ENCODE results near the gene ARHGAP4. TPM values are rescaled to one million over a fixed set of nuclear protein-coding genes. Genes with fewer than 3 reads are reported as not detected.
A peak's percentile ranks its signal among the peaks of the same experiment; 100 is the strongest.

The ARHGAP4 gene
- total RNA-seq, 2 experiments from 2014 or later = 188 to 300 TPM

GRCh38 chrX:153934148-153934761 is 8.2 kb upstream of the ARHGAP4 start:
- ATAC-seq (peak; percentile 16), DNase-seq (no peak)
- Mint-ChIP-seq H3K9me3 (ENCODE audit: low read depth) (no peaks in the 10 kb centered on the region), H3K36me3 (peaks cover 7% of the 10 kb centered on the region), H3K4me3 (peak overlapping the region; percentile 84), H3K27me3 (no peaks in the 10 kb centered on the region), H3K27ac (peak overlapping the region; percentile 77), H3K4me1 (peaks cover 36% of the 10 kb centered on the region)
- CTCF ChIA-PET = interaction anchor here (2.2 to 9.8 kb wide), 3 partner anchors 10 to 13 kb away, joined by 5 to 71 read pairs (median 18); partner anchors contain the start of gene RENBP

DNA sequence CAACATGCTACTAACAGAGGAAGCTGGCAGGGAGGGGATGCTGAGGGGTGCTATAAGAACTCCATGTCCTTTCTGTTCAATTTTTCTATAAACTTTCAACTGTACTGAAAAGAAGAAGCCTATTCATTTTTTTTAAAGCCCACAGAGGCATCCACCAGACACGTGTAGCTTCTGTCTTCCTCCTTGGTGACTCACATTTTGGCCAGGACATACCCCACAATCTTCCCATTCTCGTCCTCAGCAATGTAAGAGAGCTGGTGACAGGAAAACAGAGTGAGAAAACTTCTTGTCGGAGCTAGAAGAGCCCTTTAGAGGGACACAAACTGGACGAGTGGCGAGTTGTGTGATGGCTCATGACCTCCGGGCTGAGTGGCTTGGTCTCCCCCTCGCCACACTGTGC is 7.7 kb upstream of the ARHGAP4 start:
- CTCF ChIA-PET = interaction anchor here (0.9 to 9.8 kb wide), 4 partner anchors 10 to 19 kb away, joined by 3 to 71 read pairs (median 12); partner anchors contain the start of gene RENBP
- peak overlapping the region; percentile 77 for H3K27ac Mint-ChIP-seq

DNA sequence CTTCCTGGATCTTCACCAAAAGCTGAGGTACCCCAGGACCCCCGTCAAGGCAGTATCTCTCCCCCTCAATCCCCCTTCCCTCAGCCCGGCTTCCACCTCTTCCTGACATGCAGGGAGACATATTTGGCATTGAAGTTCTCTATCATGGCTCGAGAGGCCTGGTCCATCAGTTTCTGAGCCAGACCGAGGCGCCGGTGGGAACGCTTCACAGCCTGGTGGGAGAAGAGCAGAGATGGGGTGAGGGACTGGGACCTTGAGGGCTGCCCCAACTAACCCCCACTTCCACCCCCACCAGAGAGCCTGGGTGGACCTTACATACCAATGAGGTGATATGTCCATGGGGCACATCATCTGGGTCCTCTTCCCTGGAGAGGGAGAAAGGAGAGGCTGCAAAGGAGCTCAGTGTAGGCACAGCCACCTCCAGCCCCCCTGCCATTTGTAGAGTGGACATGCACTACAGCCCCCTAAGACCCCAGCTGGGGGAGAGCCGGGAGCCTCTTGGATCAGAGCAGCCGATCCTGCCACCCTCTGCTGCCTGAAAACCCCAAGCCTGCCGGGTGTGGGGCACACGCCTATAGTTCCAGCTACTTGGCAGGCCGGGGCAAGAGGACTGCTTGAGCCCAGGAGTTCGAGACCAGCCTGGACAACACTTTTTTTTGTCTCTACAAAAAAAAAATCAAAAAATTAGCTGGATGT is 6.3 kb upstream of the ARHGAP4 start:
- Mint-ChIP-seq H3K4me3 (no peak overlapping the region), H3K4me1 (peaks cover 37% of the 10 kb centered on the region), H3K36me3 (peaks cover 12% of the 10 kb centered on the region), H3K9me3 (ENCODE audit: low read depth) (no peaks in the 10 kb centered on the region), H3K27me3 (no peaks in the 10 kb centered on the region), H3K27ac (no peak overlapping the region)
- ATAC-seq (no peak), DNase-seq (no peak)
- CTCF ChIA-PET = interaction anchor here (9.8 kb wide), 1 partner anchor 15 kb away, joined by 71 read pairs; the partner anchor contains the start of gene RENBP

More for the DNA sequence above, 7.7 kb upstream of the ARHGAP4 start:
- DNase-seq (no peak), ATAC-seq (no peak)
- H3K4me1 Mint-ChIP-seq = peaks cover 40% of the 10 kb centered on the region
- H3K36me3 Mint-ChIP-seq = peaks cover 10% of the 10 kb centered on the region
- H3K27me3 Mint-ChIP-seq = no peaks in the 10 kb centered on the region
- peak overlapping the region; percentile 84 for H3K4me3 Mint-ChIP-seq
- H3K9me3 Mint-ChIP-seq (ENCODE audit: low read depth) = no peaks in the 10 kb centered on the region

GRCh38 chrX:153931748-153932147 is 5.7 kb upstream of the ARHGAP4 start:
- no peak for ATAC-seq
- Mint-ChIP-seq H3K9me3 (ENCODE audit: low read depth) (no peaks in the 10 kb centered on the region), H3K4me3 (no peak overlapping the region), H3K36me3 (peaks cover 12% of the 10 kb centered on the region), H3K4me1 (peaks cover 39% of the 10 kb centered on the region), H3K27me3 (no peaks in the 10 kb centered on the region), H3K27ac (no peak overlapping the region)
- CTCF ChIA-PET = interaction anchor here (9.8 kb wide), 1 partner anchor 16 kb away, joined by 71 read pairs; the partner anchor contains the start of gene RENBP
- DNase-seq = no peak

- Mint-ChIP-seq H3K27ac (no peak overlapping the region), H3K4me3 (no peak overlapping the region), H3K9me3 (ENCODE audit: low read depth) (no peaks in the 10 kb centered on the region), H3K27me3 (no peaks in the 10 kb centered on the region), H3K4me1 (peaks cover 37% of the 10 kb centered on the region), H3K36me3 (peaks cover 12% of the 10 kb centered on the region)
- DNase-seq (no peak), ATAC-seq (no peak)
- CTCF ChIA-PET = interaction anchor here (9.8 kb wide), 1 partner anchor 16 kb away, joined by 71 read pairs; the partner anchor contains the start of gene RENBP
Measured at GRCh38 chrX:153931151-153931550, 5.1 kb upstream of the ARHGAP4 start.

GRCh38 chrX:153930011-153930910 is 4.2 kb upstream of the ARHGAP4 start:
- DNase-seq (no peak), ATAC-seq (no peak)
- peaks cover 14% of the 10 kb centered on the region for H3K36me3 Mint-ChIP-seq
- CTCF ChIA-PET = interaction anchor here (9.8 to 10.2 kb wide), 2 partner anchors 17 to 18 kb away, joined by 71 to 190 read pairs; partner anchors contain the start of gene RENBP
- no peaks in the 10 kb centered on the region for H3K27me3 Mint-ChIP-seq
- no peak overlapping the region for H3K27ac Mint-ChIP-seq
- no peak overlapping the region for H3K4me3 Mint-ChIP-seq
- no peaks in the 10 kb centered on the region for H3K9me3 Mint-ChIP-seq (ENCODE audit: low read depth)
- peaks cover 33% of the 10 kb centered on the region for H3K4me1 Mint-ChIP-seq

DNA sequence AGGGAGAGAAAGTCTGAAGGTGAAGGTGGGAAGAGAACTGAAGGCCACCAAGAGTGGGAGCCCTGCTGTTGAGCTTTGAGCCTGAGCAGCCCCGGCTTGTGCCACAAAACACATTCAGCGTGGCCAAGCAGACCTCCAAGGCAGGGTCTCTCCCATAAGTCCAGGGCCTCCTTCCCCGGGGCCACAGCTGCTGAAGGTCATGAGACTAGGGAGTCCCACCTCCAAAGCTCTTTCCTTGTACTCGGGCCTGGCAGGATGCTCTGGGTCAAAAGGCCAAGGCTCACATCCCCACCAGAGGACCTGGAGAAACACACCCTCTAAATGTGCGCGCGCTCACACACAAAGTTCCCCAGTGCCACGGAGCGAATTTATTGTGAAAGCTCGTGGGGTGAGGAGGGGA is 3.5 kb upstream of the ARHGAP4 start:
- Mint-ChIP-seq H3K27ac (peak overlapping the region; percentile 76), H3K36me3 (peaks cover 20% of the 10 kb centered on the region), H3K27me3 (no peaks in the 10 kb centered on the region), H3K4me1 (peaks cover 33% of the 10 kb centered on the region), H3K4me3 (peak overlapping the region; percentile 84), H3K9me3 (ENCODE audit: low read depth) (no peaks in the 10 kb centered on the region)
- no peak for DNase-seq
- CTCF ChIA-PET = interaction anchor here (10.2 kb wide), 1 partner anchor 19 kb away, joined by 190 read pairs; the partner anchor contains the start of gene RENBP
- ATAC-seq = no peak

DNA sequence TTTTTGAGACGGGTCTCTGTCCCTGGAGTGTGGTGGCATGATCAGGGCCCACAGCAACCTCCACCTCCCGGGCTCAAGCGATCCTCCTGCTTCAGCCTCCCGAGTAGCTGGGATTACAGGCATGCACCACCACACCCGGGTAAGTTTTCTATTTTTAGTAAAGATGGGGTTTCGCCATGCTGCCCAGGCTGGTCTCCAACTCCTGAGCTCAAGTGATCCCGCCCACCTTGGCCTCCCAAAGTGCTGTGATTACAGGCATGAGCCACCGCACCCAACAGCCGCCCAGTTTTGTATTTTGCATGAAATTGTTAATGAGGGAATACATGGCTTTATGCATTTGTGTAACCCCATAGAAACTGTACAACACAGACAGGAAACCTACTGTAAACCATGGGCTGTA is 2.8 kb upstream of the ARHGAP4 start:
- ATAC-seq (no peak), DNase-seq (no peak)
- Mint-ChIP-seq H3K9me3 (ENCODE audit: low read depth) (no peaks in the 10 kb centered on the region), H3K36me3 (peaks cover 23% of the 10 kb centered on the region), H3K4me3 (peak overlapping the region; percentile 84), H3K27me3 (no peaks in the 10 kb centered on the region), H3K27ac (peak overlapping the region; percentile 76), H3K4me1 (peaks cover 30% of the 10 kb centered on the region)
- CTCF ChIA-PET = interaction anchor here (7.7 to 10.2 kb wide), 2 partner anchors 20 to 40 kb away, joined by 49 to 190 read pairs; partner anchors contain the start of genes HCFC1 and RENBP

- H3K27ac Mint-ChIP-seq = peak overlapping the region; percentile 97
- ATAC-seq (peak; percentile 82), DNase-seq (peak; percentile 96)
- H3K36me3 Mint-ChIP-seq = peaks cover 27% of the 10 kb centered on the region
- peak overlapping the region; percentile 85 for H3K4me3 Mint-ChIP-seq
- H3K4me1 Mint-ChIP-seq = peaks cover 32% of the 10 kb centered on the region
- H3K9me3 Mint-ChIP-seq (ENCODE audit: low read depth) = no peaks in the 10 kb centered on the region
- no peaks in the 10 kb centered on the region for H3K27me3 Mint-ChIP-seq
- CTCF ChIA-PET = interaction anchor here (1.1 to 10.2 kb wide), 3 partner anchors 21 to 201 kb away, joined by 3 to 190 read pairs (median 49); partner anchors contain the start of genes HCFC1 and RENBP
Measured at GRCh38 chrX:153927922-153928760, 2.1 kb upstream of the ARHGAP4 start.

GRCh38 chrX:153927672-153927921 is 1.5 kb upstream of the ARHGAP4 start:
- H3K9me3 Mint-ChIP-seq (ENCODE audit: low read depth) = no peaks in the 10 kb centered on the region
- peaks cover 27% of the 10 kb centered on the region for H3K36me3 Mint-ChIP-seq
- H3K4me1 Mint-ChIP-seq = peaks cover 35% of the 10 kb centered on the region
- H3K27me3 Mint-ChIP-seq = no peaks in the 10 kb centered on the region
- CTCF ChIA-PET = interaction anchor here (1.1 to 10.2 kb wide), 3 partner anchors 21 to 200 kb away, joined by 3 to 190 read pairs (median 49); partner anchors contain the start of genes HCFC1 and RENBP
- H3K27ac Mint-ChIP-seq = peak overlapping the region; percentile 97
- peak overlapping the region; percentile 85 for H3K4me3 Mint-ChIP-seq
- peak; percentile 1 for ATAC-seq
- DNase-seq = no peak

DNA sequence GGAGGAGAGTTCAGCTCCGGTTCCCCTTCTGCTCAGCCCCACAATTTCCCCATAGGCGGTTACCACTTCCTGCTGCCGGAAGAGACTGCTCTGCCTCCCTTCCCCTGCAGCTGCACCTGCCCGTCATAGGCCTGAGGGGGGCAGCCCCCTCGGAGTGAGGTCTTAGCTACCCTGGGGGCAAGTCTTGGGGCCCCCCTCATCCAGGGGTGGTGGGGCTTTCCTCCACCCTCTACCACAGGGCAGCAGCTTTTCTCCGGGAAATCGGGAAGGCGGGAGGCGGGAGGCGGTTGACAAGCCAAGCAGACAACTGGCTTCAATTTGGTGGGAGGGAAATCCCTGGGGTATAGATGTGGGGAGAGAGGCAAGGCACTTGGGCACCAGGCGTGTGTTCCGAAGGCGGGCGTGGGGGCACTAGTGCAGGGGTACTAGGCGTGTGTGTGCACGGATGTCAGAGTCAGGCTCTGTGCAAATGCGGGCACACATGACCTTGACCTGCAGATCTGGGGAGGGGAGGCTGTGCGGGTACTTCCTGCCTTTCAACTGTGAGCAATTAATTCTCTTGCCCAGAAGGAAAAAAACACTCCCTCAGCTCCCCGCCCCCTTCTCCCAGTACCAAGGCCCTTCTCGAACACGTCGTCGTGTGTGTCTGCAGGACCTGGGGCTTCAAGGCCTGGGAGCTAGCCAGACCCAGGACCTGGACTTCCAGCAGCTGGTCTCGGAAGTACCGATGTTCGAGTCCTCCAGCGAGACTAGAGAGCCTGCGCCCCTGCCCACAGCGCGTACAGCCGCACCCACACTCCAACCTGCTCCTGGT is 1.0 kb upstream of the ARHGAP4 start:
- Mint-ChIP-seq H3K27ac (peak overlapping the region; percentile 97), H3K4me1 (peaks cover 40% of the 10 kb centered on the region), H3K4me3 (peak overlapping the region; percentile 85), H3K36me3 (peaks cover 29% of the 10 kb centered on the region), H3K9me3 (ENCODE audit: low read depth) (no peaks in the 10 kb centered on the region), H3K27me3 (no peaks in the 10 kb centered on the region)
- ATAC-seq (peak; percentile 42), DNase-seq (peak; percentile 90)
- CTCF ChIA-PET = interaction anchor here (0.8 to 10.2 kb wide), 5 partner anchors 22 to 200 kb away, joined by 3 to 190 read pairs (median 4); partner anchors contain the start of genes HCFC1 and RENBP
